Measurements from ENCODE around the gene BBX.

GRCh38 chr3:107674371-107674770 is 151.6 kb downstream of the BBX start:
- no peak for TF ChIP-seq ZNF565 (CRISPR knock-in tag; conservative IDR thresholded peaks at IDR 0.05; ENCODE audit: low read depth)
- TF ChIP-seq ZFP3 (CRISPR knock-in tag; IDR thresholded peaks at IDR 0.05) = no peak
- TF ChIP-seq RARB (CRISPR knock-in tag; IDR thresholded peaks at IDR 0.05) = no peak
- no peak for TF ChIP-seq CSRNP3 (CRISPR knock-in tag; IDR thresholded peaks at IDR 0.05)
- TF ChIP-seq ISL1 (CRISPR knock-in tag; IDR thresholded peaks at IDR 0.05) = no peak
- TF ChIP-seq BACH2 (CRISPR knock-in tag; IDR thresholded peaks at IDR 0.05; ENCODE audit: borderline replicate concordance) = no peak
- no peak for TF ChIP-seq CREB5 (CRISPR knock-in tag; IDR thresholded peaks at IDR 0.05; ENCODE audit: low read depth)
- no peak for TF ChIP-seq PATZ1 (CRISPR knock-in tag; IDR thresholded peaks at IDR 0.05; ENCODE audit: borderline replicate concordance)
- TF ChIP-seq TOX (CRISPR knock-in tag; IDR thresholded peaks at IDR 0.05; ENCODE audit: borderline replicate concordance) = no peak
- no peak for TF ChIP-seq POU6F1 (CRISPR knock-in tag; IDR thresholded peaks at IDR 0.05; ENCODE audit: borderline replicate concordance, low read depth)
- no peak for TF ChIP-seq ZFP30 (CRISPR knock-in tag; IDR thresholded peaks at IDR 0.05)
- TF ChIP-seq, protein P1, sequence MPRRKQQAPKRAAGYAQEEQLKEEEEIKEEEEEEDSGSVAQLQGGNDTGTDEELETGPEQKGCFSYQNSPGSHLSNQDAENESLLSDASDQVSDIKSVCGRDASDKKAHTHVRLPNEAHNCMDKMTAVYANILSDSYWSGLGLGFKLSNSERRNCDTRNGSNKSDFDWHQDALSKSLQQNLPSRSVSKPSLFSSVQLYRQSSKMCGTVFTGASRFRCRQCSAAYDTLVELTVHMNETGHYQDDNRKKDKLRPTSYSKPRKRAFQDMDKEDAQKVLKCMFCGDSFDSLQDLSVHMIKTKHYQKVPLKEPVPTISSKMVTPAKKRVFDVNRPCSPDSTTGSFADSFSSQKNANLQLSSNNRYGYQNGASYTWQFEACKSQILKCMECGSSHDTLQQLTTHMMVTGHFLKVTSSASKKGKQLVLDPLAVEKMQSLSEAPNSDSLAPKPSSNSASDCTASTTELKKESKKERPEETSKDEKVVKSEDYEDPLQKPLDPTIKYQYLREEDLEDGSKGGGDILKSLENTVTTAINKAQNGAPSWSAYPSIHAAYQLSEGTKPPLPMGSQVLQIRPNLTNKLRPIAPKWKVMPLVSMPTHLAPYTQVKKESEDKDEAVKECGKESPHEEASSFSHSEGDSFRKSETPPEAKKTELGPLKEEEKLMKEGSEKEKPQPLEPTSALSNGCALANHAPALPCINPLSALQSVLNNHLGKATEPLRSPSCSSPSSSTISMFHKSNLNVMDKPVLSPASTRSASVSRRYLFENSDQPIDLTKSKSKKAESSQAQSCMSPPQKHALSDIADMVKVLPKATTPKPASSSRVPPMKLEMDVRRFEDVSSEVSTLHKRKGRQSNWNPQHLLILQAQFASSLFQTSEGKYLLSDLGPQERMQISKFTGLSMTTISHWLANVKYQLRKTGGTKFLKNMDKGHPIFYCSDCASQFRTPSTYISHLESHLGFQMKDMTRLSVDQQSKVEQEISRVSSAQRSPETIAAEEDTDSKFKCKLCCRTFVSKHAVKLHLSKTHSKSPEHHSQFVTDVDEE (CRISPR knock-in tag; IDR thresholded peaks at IDR 0.05) = no peak

Data from SK-N-SH treated with all-trans-retinoic acid at 6 μM for 48 hours (cell line).